HEK293 (cell line): ENCODE measurements around the gene R3HDM2.

Experiments used
- BCL11B ChIP-seq: fragments of 450-650 bp; formaldehyde crosslinking; IDR thresholded peaks from 2 replicates; pipeline ENCODE4 v1.5.1; 2016; ENCODE audit warnings: low read depth, missing biosample characterization, missing genetic modification characterization
- FEZF1 ChIP-seq: fragments of 450-650 bp; formaldehyde crosslinking; IDR thresholded peaks from 2 replicates; pipeline ENCODE4 v1.5.1; 2016; ENCODE audit warnings: missing biosample characterization, missing genetic modification characterization
- GLI4 ChIP-seq: fragments of 450-650 bp; formaldehyde crosslinking; IDR thresholded peaks from 2 replicates; pipeline ENCODE4 v1.5.1; 2016; ENCODE audit warnings: missing biosample characterization, missing genetic modification characterization
- KLF1 ChIP-seq: fragments of 450-650 bp; formaldehyde crosslinking; IDR thresholded peaks from 2 replicates; pipeline ENCODE4 v1.5.1; 2016; ENCODE audit warnings: missing biosample characterization, missing genetic modification characterization
- KLF9 ChIP-seq: fragments of 450-650 bp; formaldehyde crosslinking; IDR thresholded peaks from 2 replicates; pipeline ENCODE4 v1.5.1; 2016; ENCODE audit warnings: missing biosample characterization, missing genetic modification characterization, low read depth
- OSR2 ChIP-seq: fragments of 450-650 bp; formaldehyde crosslinking; IDR thresholded peaks from 2 replicates; pipeline ENCODE4 v1.5.1; 2016; ENCODE audit warnings: missing biosample characterization, missing genetic modification characterization
- SCRT1 ChIP-seq: fragments of 450-650 bp; formaldehyde crosslinking; IDR thresholded peaks from 2 replicates; pipeline ENCODE4 v1.5.1; 2016; ENCODE audit warnings: missing biosample characterization, missing genetic modification characterization, borderline replicate concordance
- SCRT2 ChIP-seq: fragments of 450-650 bp; formaldehyde crosslinking; IDR thresholded peaks from 2 replicates; pipeline ENCODE4 v1.5.1; 2016; ENCODE audit warnings: missing biosample characterization, missing genetic modification characterization
- SP2 ChIP-seq: fragments of 450-650 bp; formaldehyde crosslinking; IDR thresholded peaks from 2 replicates; pipeline ENCODE4 v1.5.1; 2016; ENCODE audit warnings: missing biosample characterization, missing genetic modification characterization
- SP3 ChIP-seq: fragments of 450-650 bp; formaldehyde crosslinking; IDR thresholded peaks from 2 replicates; pipeline ENCODE4 v1.5.1; 2016; ENCODE audit warnings: missing biosample characterization, missing genetic modification characterization
- WT1 ChIP-seq: fragments of 450-650 bp; formaldehyde crosslinking; IDR thresholded peaks from 2 replicates; pipeline ENCODE4 v1.5.1; 2016; ENCODE audit warnings: missing biosample characterization, missing genetic modification characterization
- ZIC2 ChIP-seq: fragments of 450-650 bp; formaldehyde crosslinking; IDR thresholded peaks from 2 replicates; pipeline ENCODE4 v1.5.1; 2016; ENCODE audit warnings: missing biosample characterization, missing genetic modification characterization
- ZNF112 ChIP-seq: fragments of 450-650 bp; formaldehyde crosslinking; IDR thresholded peaks from 2 replicates; pipeline ENCODE4 v1.5.0; 2017; ENCODE audit warnings: missing biosample characterization, missing genetic modification characterization
- ZNF133 ChIP-seq: fragments of 450-650 bp; formaldehyde crosslinking; IDR thresholded peaks from 2 replicates; pipeline ENCODE4 v1.5.1; 2016; ENCODE audit warnings: missing biosample characterization, missing genetic modification characterization
- ZNF138 ChIP-seq: fragments of 450-650 bp; formaldehyde crosslinking; IDR thresholded peaks from 2 replicates; pipeline ENCODE4 v1.5.1; 2016; ENCODE audit warnings: missing biosample characterization, missing genetic modification characterization, borderline replicate concordance
- ZNF223 ChIP-seq: fragments of 450-650 bp; formaldehyde crosslinking; IDR thresholded peaks from 2 replicates; pipeline ENCODE4 v1.5.1; 2016; ENCODE audit warnings: missing biosample characterization, missing genetic modification characterization
- ZNF394 ChIP-seq: fragments of 450-650 bp; formaldehyde crosslinking; IDR thresholded peaks from 2 replicates; pipeline ENCODE4 v1.5.1; 2016; ENCODE audit warnings: missing biosample characterization, missing genetic modification characterization, mild to moderate bottlenecking, moderate library complexity, borderline replicate concordance
- ZNF404 ChIP-seq: fragments of 450-650 bp; formaldehyde crosslinking; IDR thresholded peaks from 2 replicates; pipeline ENCODE4 v1.5.1; 2017; ENCODE audit warnings: missing biosample characterization, missing genetic modification characterization
- ZNF423 ChIP-seq: fragments of 450-650 bp; formaldehyde crosslinking; IDR thresholded peaks from 2 replicates; pipeline ENCODE4 v1.5.1; 2016; ENCODE audit warnings: missing biosample characterization, missing genetic modification characterization
- ZNF473 ChIP-seq: fragments of 450-650 bp; formaldehyde crosslinking; IDR thresholded peaks from 2 replicates; pipeline ENCODE4 v1.5.1; 2017; ENCODE audit warnings: missing biosample characterization, missing genetic modification characterization
- ZNF555 ChIP-seq: fragments of 450-650 bp; formaldehyde crosslinking; conservative IDR thresholded peaks from 2 replicates; pipeline ENCODE4 v1.5.1; 2017; ENCODE audit warnings: missing biosample characterization, mild to moderate bottlenecking, missing genetic modification characterization, inconsistent platforms
- ZNF623 ChIP-seq: fragments of 450-650 bp; formaldehyde crosslinking; IDR thresholded peaks from 2 replicates; pipeline ENCODE4 v1.5.1; 2016; ENCODE audit warnings: missing biosample characterization, missing genetic modification characterization
- ZNF624 ChIP-seq: fragments of 450-650 bp; formaldehyde crosslinking; IDR thresholded peaks from 2 replicates; pipeline ENCODE4 v1.5.1; 2017; ENCODE audit warnings: missing biosample characterization, missing genetic modification characterization
- ZNF654 ChIP-seq: fragments of 450-650 bp; formaldehyde crosslinking; IDR thresholded peaks from 2 replicates; pipeline ENCODE4 v1.5.1; 2016; ENCODE audit warnings: low read depth, missing biosample characterization, missing genetic modification characterization
- ZNF658 ChIP-seq: fragments of 450-650 bp; formaldehyde crosslinking; IDR thresholded peaks from 2 replicates; pipeline ENCODE4; 2016; ENCODE audit warnings: missing biosample characterization, missing genetic modification characterization
- ZNF707 ChIP-seq: fragments of 450-650 bp; formaldehyde crosslinking; IDR thresholded peaks from 2 replicates; pipeline ENCODE4 v1.5.1; 2016; ENCODE audit warnings: missing biosample characterization, missing genetic modification characterization
- ZNF76 ChIP-seq: fragments of 450-650 bp; formaldehyde crosslinking; IDR thresholded peaks from 2 replicates; pipeline ENCODE4; 2016; ENCODE audit warnings: low read depth, missing biosample characterization, missing genetic modification characterization, borderline replicate concordance
- ZNF768 ChIP-seq: fragments of 450-650 bp; formaldehyde crosslinking; IDR thresholded peaks from 2 replicates; pipeline ENCODE4 v1.5.1; 2018; ENCODE audit warnings: missing biosample characterization, mild to moderate bottlenecking, missing genetic modification characterization
- ZNF830 ChIP-seq: fragments of 450-650 bp; IDR thresholded peaks from 2 replicates; pipeline ENCODE4 v1.5.0; 2018; ENCODE audit warnings: missing biosample characterization, missing genetic modification characterization, low read depth, mild to moderate bottlenecking, moderate library complexity
- ZNF843 ChIP-seq: fragments of 450-650 bp; formaldehyde crosslinking; IDR thresholded peaks from 2 replicates; pipeline ENCODE4 v1.5.1; 2016; ENCODE audit warnings: missing biosample characterization, missing genetic modification characterization
- ZXDB ChIP-seq: fragments of 450-650 bp; formaldehyde crosslinking; IDR thresholded peaks from 2 replicates; pipeline ENCODE4 v1.5.1; 2016; ENCODE audit warnings: missing biosample characterization, missing genetic modification characterization
- TF ChIP-seq, protein P1 (sequence below): fragments of 450-650 bp; formaldehyde crosslinking; optimal IDR thresholded peaks from 2 replicates; pipeline ENCODE3; 2016; ENCODE audit warnings: missing biosample characterization, mild to moderate bottlenecking, missing genetic modification characterization
- TF ChIP-seq, protein P2 (sequence below): fragments of 450-650 bp; formaldehyde crosslinking; IDR thresholded peaks from 2 replicates; pipeline ENCODE4 v1.5.1; 2016; ENCODE audit warnings: missing biosample characterization, missing genetic modification characterization
- TF ChIP-seq, protein P3 (sequence below): fragments of 450-650 bp; formaldehyde crosslinking; IDR thresholded peaks from 2 replicates; pipeline ENCODE4 v1.5.1; 2016; ENCODE audit warnings: missing biosample characterization, missing genetic modification characterization

R3HDM2 gene

DNA sequence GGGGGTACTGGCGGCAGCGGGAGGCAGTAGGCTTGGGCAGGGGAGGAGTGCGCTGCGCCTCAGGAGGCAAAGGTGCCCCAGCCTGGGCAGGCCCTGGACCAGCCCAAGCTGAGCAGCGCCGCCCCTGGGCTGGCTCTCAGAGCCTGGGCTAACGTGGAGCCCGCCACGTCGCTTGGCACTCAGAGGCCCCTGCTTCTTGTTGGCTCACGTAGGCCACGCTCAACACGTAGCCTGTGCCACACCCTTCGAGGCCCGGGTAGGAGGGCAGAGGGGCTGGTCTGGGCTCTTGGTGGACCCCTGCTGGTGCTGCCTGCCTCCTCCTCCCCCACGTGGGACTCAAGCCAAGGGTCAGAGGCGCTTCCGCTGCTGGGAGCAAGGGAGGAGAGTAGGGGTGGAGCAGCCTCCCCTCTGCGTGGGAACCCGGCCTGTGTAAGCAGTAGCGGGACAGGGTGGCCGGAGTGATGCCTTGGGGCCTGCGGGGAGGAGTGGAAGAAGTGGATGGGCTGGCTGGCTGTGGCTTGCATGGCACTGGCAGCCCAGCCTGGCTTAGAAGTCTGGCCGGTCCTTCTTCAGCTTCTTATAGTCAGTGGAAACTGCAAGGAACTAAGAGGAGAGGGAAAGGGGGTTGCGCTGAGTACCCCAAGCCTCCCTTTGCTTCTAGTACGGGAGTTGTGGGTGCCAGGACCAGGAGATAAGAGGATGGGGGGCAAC, 195.7 kb downstream of the R3HDM2 start (continued):
- TF ChIP-seq OSR2 (peak; percentile 55; the same call in 1 of the 2 replicates), ZNF394 (tag by site-specific recombination) (no peak), ZNF768 (tag by site-specific recombination) (no peak), ZNF112 (tag by site-specific recombination) (no peak), ZNF76 (tag by site-specific recombination) (no peak), ZXDB (tag by site-specific recombination) (no peak), ZNF423 (tag by site-specific recombination) (peak; percentile 65), ZNF138 (tag by site-specific recombination) (no peak), ZIC2 (peak; percentile 97), SCRT2 (tag by site-specific recombination) (peak; percentile 91), KLF9 (tag by site-specific recombination) (peak; percentile 46; the same call in 1 of the 2 replicates), ZNF843 (tag by site-specific recombination) (no peak), ZNF223 (tag by site-specific recombination) (no peak), ZNF555 (tag by site-specific recombination) (no peak), ZNF404 (tag by site-specific recombination) (no peak), ZNF658 (no peak), ZNF707 (tag by site-specific recombination) (no peak), ZNF830 (no peak), ZNF654 (no peak), SP3 (peak; percentile 65), SP2 (peak; percentile 77), KLF1 (peak; percentile 98), FEZF1 (tag by site-specific recombination) (0 out of 2 replicates have a peak, but pooled peaks have one; percentile 7), ZNF473 (tag by site-specific recombination) (no peak), WT1 (peak; percentile 87), ZNF133 (tag by site-specific recombination) (no peak), SCRT1 (tag by site-specific recombination) (no peak), ZNF624 (tag by site-specific recombination) (no peak), ZNF623 (tag by site-specific recombination) (no peak), BCL11B (tag by site-specific recombination) (no peak), GLI4 (tag by site-specific recombination) (no peak)
- TF ChIP-seq, protein P1, sequence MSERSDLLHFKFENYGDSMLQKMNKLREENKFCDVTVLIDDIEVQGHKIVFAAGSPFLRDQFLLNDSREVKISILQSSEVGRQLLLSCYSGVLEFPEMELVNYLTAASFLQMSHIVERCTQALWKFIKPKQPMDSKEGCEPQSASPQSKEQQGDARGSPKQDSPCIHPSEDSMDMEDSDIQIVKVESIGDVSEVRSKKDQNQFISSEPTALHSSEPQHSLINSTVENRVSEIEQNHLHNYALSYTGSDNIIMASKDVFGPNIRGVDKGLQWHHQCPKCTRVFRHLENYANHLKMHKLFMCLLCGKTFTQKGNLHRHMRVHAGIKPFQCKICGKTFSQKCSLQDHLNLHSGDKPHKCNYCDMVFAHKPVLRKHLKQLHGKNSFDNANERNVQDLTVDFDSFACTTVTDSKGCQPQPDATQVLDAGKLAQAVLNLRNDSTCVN: peak; percentile 26
- TF ChIP-seq, protein P2, sequence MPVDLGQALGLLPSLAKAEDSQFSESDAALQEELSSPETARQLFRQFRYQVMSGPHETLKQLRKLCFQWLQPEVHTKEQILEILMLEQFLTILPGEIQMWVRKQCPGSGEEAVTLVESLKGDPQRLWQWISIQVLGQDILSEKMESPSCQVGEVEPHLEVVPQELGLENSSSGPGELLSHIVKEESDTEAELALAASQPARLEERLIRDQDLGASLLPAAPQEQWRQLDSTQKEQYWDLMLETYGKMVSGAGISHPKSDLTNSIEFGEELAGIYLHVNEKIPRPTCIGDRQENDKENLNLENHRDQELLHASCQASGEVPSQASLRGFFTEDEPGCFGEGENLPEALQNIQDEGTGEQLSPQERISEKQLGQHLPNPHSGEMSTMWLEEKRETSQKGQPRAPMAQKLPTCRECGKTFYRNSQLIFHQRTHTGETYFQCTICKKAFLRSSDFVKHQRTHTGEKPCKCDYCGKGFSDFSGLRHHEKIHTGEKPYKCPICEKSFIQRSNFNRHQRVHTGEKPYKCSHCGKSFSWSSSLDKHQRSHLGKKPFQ (tag by site-specific recombination): no peak
- TF ChIP-seq, protein P3, sequence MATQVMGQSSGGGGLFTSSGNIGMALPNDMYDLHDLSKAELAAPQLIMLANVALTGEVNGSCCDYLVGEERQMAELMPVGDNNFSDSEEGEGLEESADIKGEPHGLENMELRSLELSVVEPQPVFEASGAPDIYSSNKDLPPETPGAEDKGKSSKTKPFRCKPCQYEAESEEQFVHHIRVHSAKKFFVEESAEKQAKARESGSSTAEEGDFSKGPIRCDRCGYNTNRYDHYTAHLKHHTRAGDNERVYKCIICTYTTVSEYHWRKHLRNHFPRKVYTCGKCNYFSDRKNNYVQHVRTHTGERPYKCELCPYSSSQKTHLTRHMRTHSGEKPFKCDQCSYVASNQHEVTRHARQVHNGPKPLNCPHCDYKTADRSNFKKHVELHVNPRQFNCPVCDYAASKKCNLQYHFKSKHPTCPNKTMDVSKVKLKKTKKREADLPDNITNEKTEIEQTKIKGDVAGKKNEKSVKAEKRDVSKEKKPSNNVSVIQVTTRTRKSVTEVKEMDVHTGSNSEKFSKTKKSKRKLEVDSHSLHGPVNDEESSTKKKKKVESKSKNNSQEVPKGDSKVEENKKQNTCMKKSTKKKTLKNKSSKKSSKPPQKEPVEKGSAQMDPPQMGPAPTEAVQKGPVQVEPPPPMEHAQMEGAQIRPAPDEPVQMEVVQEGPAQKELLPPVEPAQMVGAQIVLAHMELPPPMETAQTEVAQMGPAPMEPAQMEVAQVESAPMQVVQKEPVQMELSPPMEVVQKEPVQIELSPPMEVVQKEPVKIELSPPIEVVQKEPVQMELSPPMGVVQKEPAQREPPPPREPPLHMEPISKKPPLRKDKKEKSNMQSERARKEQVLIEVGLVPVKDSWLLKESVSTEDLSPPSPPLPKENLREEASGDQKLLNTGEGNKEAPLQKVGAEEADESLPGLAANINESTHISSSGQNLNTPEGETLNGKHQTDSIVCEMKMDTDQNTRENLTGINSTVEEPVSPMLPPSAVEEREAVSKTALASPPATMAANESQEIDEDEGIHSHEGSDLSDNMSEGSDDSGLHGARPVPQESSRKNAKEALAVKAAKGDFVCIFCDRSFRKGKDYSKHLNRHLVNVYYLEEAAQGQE (tag by site-specific recombination): no peak
